Suprapubic skin (tissue), 3 donors: ENCODE measurements around the gene CD79B.

Experiments
- CTCF ChIP-seq, 2 donors: fragments of 200-600 bp in 1 of 2; fragments of 450-650 bp in 1 of 2; sonication (generic) in 1 of 2; IDR thresholded peaks; one replicate each; pipeline ENCODE4 v1.5.1; 2016 to 2019; ENCODE audit warnings: antibody characterized with exemption in 2 of 2, mild to moderate bottlenecking in 1 of 2, moderate library complexity in 1 of 2
- EP300 ChIP-seq: sonication (generic); formaldehyde crosslinking; IDR thresholded peaks from one replicate; pipeline ENCODE4 v1.6.1; 2017; ENCODE audit warnings: antibody characterized with exemption
- POLR2A ChIP-seq, 2 donors: fragments of 450-650 bp; IDR thresholded peaks; one replicate each; pipeline ENCODE4 v1.6.1; 2017; ENCODE audit warnings: antibody characterized with exemption in 2 of 2, mild to moderate bottlenecking in 2 of 2, moderate library complexity in 2 of 2

GRCh38 chr17:63976702-63977101, 44.6 kb upstream of the CD79B start:
- TF ChIP-seq POLR2A (IDR thresholded peaks at IDR 0.05) (no peak), CTCF (IDR thresholded peaks at IDR 0.05) (no peak), EP300 (no peak)
